Measurements from ENCODE around the gene CNN2. TPM values are rescaled to one million over a fixed set of nuclear protein-coding genes. Genes with fewer than 3 reads are reported as not detected.

Gene CNN2
- total RNA-seq, 4 donors from 2014 or later: 2.2 to 10.1 (median 4.1) TPM

- no peak for DNase-seq
- Histone ChIP-seq H3K27me3 (peaks cover 57 to 84% (median 71%) of the 10 kb centered on the region in 3 donors), H3K9me3 (no peaks in the 10 kb centered on the region), H3K4me1 (peaks cover 4 to 18% of the 10 kb centered on the region in 2 donors), H3K36me3 (no peaks in the 10 kb centered on the region), H3K4me3 (peak overlapping the region in 2 of 4 donors; percentile 34), H3K27ac (no peak overlapping the region)
- intact Hi-C loops (cut with DNase I; ENCODE audit: low total_unique reads): no loop called here
- no peak for ATAC-seq
- no peak for TF ChIP-seq POLR2A (IDR thresholded peaks at IDR 0.05)
- TF ChIP-seq, protein P1, sequence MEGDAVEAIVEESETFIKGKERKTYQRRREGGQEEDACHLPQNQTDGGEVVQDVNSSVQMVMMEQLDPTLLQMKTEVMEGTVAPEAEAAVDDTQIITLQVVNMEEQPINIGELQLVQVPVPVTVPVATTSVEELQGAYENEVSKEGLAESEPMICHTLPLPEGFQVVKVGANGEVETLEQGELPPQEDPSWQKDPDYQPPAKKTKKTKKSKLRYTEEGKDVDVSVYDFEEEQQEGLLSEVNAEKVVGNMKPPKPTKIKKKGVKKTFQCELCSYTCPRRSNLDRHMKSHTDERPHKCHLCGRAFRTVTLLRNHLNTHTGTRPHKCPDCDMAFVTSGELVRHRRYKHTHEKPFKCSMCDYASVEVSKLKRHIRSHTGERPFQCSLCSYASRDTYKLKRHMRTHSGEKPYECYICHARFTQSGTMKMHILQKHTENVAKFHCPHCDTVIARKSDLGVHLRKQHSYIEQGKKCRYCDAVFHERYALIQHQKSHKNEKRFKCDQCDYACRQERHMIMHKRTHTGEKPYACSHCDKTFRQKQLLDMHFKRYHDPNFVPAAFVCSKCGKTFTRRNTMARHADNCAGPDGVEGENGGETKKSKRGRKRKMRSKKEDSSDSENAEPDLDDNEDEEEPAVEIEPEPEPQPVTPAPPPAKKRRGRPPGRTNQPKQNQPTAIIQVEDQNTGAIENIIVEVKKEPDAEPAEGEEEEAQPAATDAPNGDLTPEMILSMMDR (IDR thresholded peaks at IDR 0.05 in 4 of 5, conservative IDR thresholded peaks at IDR 0.05 in 1 of 5): no peak
- in situ Hi-C loops (cut with MboI; ENCODE audit: low sequenced_read_pairs in 4 of 4): no loop called here
These were observed 41.9 kb downstream of the CNN2 start for GRCh38 chr19:1068009-1069001.

DNA sequence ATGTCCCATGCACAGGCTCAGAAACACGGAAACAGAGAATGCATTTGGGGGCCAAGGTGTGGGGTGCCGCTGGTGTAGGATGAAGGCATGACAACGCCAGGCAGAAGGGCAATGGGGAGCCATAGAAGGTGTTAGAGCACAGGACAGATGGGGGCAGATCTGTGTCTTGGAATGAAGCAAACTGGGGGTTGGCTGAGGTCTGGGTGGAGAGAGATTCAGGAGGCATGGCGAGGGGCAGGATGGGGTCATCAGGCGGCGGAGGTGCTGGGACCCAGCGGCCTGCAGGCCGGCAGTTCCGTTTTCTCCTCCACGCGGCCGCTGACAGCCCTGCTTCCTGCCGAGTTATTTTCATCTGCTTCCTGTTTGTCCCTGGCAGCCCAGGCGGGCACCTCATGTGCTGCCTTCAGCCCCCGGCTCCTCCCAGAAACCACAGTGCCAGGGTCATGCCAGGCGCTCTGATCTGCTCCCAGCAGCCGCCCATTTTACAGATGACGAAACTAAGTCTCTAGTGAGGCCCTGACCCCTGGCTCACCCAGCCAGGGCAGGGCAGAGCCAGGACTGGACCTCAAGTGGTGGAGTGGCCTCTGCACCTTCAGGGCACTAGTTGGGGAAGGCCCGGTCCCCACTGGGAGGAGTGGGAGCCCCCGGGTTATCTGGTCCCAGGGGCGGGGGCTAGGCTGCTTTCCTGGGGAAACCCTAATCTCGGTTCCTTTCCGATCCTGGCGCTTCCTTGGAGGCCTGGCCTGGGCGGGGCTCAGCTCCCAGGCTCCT is 42.8 kb downstream of the CNN2 start:
- peaks cover 4 to 18% of the 10 kb centered on the region in 2 donors for H3K4me1 ChIP-seq

DNA sequence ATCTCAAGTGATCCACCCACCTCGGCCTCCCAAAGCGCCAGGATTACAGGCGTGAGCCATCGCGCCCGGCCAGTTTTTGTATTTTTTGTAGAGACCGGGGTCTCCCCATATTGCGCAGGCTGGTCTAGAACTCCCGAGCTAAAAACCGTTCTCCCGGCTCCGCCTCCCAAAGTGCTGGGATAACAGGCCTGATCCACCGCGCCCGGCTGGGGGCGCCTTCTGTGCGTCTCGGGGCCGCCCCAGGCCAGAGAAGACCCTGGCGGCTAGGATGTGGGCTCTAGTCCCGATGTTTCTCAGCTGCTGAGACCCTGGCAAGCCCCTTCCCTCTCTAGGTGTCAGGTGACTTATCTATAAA is 44.1 kb downstream of the CNN2 start:
- H3K27ac ChIP-seq: no peak overlapping the region
- no peak for ATAC-seq
- intact Hi-C loops (cut with DNase I; ENCODE audit: low total_unique reads) (no loop called here), in situ Hi-C loops (cut with MboI; ENCODE audit: low sequenced_read_pairs in 4 of 4) (no loop called here)
- H3K27me3 ChIP-seq: peaks cover 57 to 69% (median 69%) of the 10 kb centered on the region in 3 donors
- no peaks in the 10 kb centered on the region for H3K9me3 ChIP-seq
- H3K4me3 ChIP-seq: no peak overlapping the region
- no peaks in the 10 kb centered on the region for H3K36me3 ChIP-seq
- peaks cover 0 to 13% of the 10 kb centered on the region in 2 donors for H3K4me1 ChIP-seq
- TF ChIP-seq POLR2A (IDR thresholded peaks at IDR 0.05): no peak
- TF ChIP-seq, protein P1 (IDR thresholded peaks at IDR 0.05 in 4 of 5, conservative IDR thresholded peaks at IDR 0.05 in 1 of 5): no peak
- DNase-seq: no peak

More for the DNA sequence above, 42.8 kb downstream of the CNN2 start:
- in situ Hi-C loops (cut with MboI; ENCODE audit: low sequenced_read_pairs in 4 of 4) (no loop called here), intact Hi-C loops (cut with DNase I; ENCODE audit: low total_unique reads) (no loop called here)
- no peak for ATAC-seq
- DNase-seq: peak; percentile 27 to 60
- H3K9me3 ChIP-seq: no peaks in the 10 kb centered on the region
- no peak overlapping the region for H3K27ac ChIP-seq
- H3K4me3 ChIP-seq: peak overlapping the region in 1 of 4 donors; percentile 34
- H3K27me3 ChIP-seq: peaks cover 57 to 76% (median 71%) of the 10 kb centered on the region in 3 donors
- H3K36me3 ChIP-seq: no peaks in the 10 kb centered on the region
- TF ChIP-seq POLR2A (IDR thresholded peaks at IDR 0.05): no peak
- TF ChIP-seq, protein P1 (IDR thresholded peaks at IDR 0.05 in 4 of 5, conservative IDR thresholded peaks at IDR 0.05 in 1 of 5): no peak

DNA sequence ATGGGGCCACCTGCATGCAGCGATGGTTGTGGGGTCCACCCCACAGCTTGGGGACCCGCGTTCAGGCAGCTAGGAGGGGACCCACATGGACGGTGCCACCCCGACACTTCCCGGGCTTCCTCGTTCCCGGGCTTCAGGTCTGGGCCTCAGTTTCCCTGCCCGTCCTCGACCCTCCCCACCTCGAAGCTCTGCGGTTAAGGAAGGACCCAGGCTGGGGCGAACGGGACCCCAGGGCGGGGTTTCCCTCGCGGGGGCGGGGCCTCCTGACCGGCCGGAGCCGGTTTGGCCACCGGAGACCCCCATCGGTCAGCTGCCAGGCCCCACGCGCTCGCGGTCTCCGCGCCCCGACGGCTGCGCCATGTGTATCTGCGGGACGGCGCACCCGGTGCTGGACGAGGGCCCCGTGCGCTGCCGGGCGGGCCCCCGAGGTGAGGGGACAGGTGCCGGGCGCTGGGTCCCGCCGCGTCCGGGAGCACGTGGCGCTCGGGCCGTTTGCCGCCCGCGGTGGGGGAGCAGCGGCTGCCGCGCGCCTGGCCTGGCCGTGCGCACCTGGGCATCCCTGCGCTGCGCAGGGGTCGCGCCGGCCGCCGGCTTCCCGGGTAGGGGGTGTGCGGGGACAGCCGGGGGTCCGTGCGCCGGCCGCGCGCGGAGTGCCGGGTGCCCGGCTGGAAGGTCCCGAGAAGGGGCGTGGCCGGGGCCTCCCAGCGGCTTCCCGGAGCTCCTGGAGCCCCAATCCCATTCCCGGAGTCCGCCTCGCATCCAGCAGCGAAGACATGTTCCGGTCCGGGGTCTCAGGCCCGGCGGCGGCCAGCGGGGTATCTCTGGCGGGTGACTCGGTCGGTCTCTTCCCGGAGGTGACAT is 44.8 kb downstream of the CNN2 start:
- H3K36me3 ChIP-seq: no peaks in the 10 kb centered on the region
- no peak overlapping the region for H3K27ac ChIP-seq
- intact Hi-C loops (cut with DNase I; ENCODE audit: low total_unique reads) (no loop called here), in situ Hi-C loops (cut with MboI; ENCODE audit: low sequenced_read_pairs in 4 of 4) (no loop called here)
- DNase-seq (no peak), ATAC-seq (no peak)
- H3K27me3 ChIP-seq: peaks cover 57 to 63% (median 63%) of the 10 kb centered on the region in 3 donors
- no peak for TF ChIP-seq POLR2A (IDR thresholded peaks at IDR 0.05)
- TF ChIP-seq, protein P1 (IDR thresholded peaks at IDR 0.05 in 4 of 5, conservative IDR thresholded peaks at IDR 0.05 in 1 of 5): no peak
- H3K9me3 ChIP-seq: no peaks in the 10 kb centered on the region
- H3K4me3 ChIP-seq: no peak overlapping the region
- peaks cover 0 to 9% of the 10 kb centered on the region in 2 donors for H3K4me1 ChIP-seq

Data from gastrocnemius medialis (tissue), 4 donors.